ENCODE results near the gene PDCD1.
"Not testable (repeated sequence)": the region's sequence is repeated elsewhere in the genome, so short reads cannot be mapped to it uniquely, and the experiment has no call there.

The PDCD1 gene

DNA sequence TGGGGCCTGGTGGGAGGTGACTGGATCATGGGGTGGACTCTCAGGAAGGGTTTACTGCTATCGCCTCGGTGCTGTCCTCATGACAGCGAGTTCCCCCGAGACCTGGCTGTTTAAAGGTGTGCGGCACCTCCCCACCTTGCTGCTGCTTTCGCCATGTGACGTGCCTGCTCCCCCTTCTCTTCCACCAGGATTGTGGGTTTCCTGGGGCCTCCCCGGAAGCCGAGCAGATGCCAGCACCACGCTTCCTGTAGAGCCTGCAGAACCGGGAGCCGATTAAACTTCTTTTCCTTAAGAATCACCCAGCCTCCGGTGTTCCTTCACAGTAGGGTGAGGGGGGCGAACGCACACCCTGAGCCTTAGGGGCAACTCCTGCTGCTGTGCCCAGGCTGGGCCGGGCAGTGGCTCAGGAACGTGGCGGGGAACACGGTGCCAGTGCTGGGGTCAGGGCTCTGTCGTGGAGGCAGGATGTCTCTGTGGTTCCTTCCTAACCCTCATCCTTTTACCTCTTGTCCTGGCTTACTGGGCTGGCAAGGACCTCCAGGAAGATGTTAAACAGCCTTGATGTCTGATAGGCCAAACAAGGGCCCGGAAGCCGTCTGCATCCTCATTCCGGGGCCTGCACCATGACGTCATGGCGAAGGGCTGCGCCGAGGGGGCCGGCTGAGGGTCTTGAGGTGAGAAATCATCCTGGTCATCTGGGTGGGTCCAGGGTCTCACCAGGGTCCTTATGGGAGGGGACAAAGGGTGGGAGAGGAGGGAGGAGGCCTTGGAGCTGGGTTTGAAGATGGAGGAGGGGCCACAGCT is 37.0 kb downstream of the PDCD1 start:
- no peak overlapping the region; the same call in 1 of the 2 replicates for H3K27ac ChIP-seq
- TF ChIP-seq, protein P1, sequence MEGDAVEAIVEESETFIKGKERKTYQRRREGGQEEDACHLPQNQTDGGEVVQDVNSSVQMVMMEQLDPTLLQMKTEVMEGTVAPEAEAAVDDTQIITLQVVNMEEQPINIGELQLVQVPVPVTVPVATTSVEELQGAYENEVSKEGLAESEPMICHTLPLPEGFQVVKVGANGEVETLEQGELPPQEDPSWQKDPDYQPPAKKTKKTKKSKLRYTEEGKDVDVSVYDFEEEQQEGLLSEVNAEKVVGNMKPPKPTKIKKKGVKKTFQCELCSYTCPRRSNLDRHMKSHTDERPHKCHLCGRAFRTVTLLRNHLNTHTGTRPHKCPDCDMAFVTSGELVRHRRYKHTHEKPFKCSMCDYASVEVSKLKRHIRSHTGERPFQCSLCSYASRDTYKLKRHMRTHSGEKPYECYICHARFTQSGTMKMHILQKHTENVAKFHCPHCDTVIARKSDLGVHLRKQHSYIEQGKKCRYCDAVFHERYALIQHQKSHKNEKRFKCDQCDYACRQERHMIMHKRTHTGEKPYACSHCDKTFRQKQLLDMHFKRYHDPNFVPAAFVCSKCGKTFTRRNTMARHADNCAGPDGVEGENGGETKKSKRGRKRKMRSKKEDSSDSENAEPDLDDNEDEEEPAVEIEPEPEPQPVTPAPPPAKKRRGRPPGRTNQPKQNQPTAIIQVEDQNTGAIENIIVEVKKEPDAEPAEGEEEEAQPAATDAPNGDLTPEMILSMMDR (conservative IDR thresholded peaks at IDR 0.05) = no peak

DNA sequence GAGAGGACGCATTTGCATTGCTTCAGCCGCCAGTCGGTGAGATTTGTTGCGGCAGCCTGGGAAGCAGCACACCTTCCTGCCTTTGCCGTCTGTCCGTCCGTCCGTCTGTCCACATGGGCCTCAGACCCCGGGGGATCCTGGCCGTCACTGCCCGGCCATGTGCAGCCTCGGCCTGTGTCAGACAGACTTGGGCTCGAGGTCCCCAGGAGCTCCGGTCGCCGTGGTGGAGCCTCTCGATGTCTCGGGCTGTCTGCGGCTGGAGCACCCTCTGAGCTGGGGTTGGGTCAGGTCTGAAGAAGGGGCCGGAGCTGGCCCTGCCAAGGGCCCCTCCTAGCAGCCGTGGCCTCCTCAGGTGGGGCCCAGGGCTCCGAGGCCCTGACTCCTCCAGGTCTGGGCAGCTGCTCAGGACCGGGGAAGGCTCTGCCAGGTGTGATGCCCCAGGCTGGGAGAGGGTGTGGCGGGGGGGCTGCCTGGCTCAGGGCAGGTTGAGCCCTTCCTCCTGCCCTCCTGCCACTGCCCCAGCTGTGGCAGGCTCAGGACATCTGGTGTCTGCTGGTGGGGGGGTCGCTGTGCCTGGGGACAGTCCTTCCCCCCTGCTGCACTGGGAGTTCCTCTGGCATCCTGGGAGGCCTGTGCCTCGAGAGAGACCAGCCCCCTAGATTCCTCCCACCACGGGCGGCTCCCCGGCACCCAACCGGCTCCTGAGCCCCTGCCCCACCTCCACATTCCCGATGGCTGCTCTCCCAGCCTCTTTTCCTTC is 37.9 kb downstream of the PDCD1 start:
- TF ChIP-seq, protein P1 (conservative IDR thresholded peaks at IDR 0.05) = no peak
- H3K27ac ChIP-seq = no peak overlapping the region; the same call in 1 of the 2 replicates

DNA sequence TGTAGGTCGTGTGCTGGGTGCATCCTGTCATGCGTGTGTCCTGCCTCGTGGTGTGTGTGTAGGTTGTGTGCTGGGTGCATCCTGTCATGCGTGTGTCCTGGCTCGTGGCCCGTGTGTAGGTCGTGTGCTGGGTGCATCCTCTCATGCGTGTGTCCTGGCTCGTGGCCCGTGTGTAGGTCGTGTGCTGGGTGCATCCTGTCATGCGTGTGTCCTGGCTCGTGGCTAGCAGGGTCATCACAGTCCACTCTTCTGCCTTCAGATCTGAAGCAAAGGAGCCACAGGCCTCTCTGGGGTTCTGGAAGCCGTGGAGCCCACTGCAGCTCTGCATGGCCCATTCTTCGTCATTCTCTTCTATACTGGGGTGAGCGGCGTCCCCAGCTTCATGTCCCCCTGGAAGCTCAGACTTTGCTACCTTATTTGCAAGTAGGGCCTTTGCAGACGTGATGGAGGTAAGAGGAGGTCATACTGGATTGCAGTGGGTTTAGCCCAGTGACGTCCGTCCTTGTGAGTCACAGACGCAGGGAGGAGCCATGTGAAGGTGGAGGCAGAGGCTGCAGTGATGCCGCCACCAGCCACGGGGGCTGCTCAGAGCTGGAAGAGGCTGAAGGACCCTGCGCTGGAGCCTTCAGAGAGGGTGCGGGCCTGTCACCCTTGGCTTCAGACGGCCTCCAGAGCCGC is 38.6 kb downstream of the PDCD1 start:
- not testable (repeated sequence) for H3K27ac ChIP-seq

DNA sequence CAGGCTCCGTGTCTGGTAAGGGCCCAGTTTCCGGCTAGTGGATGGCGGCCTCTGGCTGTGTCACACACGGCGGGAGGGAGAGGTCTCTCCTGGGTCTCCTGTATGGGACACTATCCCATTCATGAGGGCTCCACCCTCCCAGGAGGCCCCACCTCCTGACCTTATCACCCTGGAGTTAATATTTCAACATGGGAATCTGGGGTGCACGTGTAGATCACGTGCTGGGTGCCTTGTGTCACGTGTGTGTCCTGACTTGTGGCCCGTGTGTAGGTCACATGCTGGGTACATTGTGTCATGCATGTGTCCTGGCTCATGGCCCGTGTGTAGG is 39.8 kb downstream of the PDCD1 start:
- H3K27ac ChIP-seq = no peak overlapping the region
- TF ChIP-seq, protein P1 (conservative IDR thresholded peaks at IDR 0.05) = no peak

DNA sequence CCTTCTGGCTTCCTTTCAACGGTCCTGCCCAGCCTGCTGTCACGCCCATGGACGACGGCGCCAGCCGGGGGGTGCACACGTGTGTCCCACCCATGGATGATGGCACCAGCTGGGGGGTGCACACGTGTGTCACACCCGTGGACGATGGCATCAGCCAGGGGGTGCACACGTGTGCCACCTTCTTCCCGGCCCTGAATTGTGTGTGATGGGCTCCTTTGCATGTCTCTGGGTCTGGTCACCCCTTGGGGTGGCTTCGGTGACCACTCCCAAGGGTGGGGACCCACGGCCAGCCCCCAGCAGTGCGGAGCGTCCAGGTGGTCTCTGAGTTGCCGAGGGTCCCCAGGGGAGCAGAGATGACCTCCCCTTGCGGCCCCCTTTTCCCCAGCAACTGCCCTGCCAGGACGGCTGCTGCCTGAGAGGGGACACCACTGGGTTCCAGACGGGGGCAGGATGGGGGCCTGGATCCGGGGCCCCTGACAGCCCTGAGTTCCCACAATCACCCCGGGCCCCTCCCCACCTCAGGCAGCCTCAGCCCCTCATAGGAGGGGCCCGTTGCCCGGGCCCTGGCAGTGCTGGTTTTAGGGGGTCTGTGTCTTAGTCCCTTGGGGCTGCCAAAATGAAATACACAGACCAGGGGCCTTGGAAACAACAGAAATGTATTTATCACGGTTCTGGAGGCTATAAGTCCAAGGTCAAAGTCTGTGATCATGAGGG is 40.3 kb downstream of the PDCD1 start:
- no peak overlapping the region for H3K27ac ChIP-seq
- TF ChIP-seq, protein P1 (conservative IDR thresholded peaks at IDR 0.05) = no peak

DNA sequence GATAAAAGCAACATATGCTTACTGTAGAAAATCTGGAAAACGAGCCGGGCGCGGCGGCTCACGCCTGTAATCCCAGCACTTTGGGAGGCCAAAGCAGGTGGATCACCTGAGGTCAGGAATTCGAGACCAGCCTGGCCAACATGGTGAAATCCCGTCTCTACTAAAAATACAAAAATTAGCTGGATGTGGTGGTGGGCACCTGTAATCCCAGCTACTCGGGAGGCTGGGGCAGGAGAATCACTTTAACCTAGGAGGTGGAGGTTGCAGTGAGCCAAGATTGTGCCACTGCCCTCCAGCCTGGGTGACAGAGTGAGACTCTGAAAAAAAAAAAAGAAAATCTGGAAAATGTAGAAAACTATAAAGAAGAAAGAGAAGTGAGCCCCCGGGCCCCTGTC is 40.9 kb downstream of the PDCD1 start:
- not testable (repeated sequence) for H3K27ac ChIP-seq

DNA sequence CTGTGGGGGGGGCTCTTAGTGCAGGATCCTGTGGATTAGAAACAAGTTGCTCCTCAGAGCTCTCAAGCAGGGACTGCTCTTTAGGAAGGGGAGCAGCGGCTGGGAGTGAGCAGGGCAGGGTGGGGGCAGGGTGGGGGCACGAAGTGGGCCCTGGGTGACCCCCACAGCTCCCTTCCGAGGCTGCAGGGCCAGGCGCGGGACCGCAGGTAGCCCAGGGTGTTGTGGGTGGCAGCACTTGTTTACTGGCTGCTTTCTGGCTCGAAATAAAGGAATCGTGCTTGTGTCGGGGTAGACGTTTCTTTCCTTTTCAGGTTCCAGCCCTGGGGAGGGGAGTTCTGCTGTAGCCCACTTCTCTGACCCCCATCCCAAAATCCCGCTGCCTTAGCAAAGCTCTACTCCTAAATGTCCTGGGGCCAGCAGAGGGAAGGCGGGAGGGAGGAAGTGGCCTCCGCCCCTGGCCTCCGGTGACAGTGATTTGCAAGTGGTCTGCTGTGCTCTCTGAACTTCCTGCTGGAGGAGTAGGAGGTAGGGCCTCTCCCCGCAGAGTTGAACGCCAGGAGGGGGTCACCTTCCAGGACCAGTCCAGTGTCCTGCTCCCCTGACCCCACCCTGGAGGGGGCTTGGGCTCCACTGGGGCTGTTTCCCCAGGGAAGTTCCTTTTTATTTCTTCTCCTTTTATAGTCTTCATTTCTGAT is 41.4 kb downstream of the PDCD1 start:
- H3K27ac ChIP-seq = no peak overlapping the region
- TF ChIP-seq, protein P1 (conservative IDR thresholded peaks at IDR 0.05) = no peak

Data from VCaP (cell line).